ENCODE measurements around the gene KCNG3.
A peak's percentile ranks its signal among the peaks of the same experiment; 100 is the strongest.

The KCNG3 gene, protein sequence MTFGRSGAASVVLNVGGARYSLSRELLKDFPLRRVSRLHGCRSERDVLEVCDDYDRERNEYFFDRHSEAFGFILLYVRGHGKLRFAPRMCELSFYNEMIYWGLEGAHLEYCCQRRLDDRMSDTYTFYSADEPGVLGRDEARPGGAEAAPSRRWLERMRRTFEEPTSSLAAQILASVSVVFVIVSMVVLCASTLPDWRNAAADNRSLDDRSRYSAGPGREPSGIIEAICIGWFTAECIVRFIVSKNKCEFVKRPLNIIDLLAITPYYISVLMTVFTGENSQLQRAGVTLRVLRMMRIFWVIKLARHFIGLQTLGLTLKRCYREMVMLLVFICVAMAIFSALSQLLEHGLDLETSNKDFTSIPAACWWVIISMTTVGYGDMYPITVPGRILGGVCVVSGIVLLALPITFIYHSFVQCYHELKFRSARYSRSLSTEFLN

DNA sequence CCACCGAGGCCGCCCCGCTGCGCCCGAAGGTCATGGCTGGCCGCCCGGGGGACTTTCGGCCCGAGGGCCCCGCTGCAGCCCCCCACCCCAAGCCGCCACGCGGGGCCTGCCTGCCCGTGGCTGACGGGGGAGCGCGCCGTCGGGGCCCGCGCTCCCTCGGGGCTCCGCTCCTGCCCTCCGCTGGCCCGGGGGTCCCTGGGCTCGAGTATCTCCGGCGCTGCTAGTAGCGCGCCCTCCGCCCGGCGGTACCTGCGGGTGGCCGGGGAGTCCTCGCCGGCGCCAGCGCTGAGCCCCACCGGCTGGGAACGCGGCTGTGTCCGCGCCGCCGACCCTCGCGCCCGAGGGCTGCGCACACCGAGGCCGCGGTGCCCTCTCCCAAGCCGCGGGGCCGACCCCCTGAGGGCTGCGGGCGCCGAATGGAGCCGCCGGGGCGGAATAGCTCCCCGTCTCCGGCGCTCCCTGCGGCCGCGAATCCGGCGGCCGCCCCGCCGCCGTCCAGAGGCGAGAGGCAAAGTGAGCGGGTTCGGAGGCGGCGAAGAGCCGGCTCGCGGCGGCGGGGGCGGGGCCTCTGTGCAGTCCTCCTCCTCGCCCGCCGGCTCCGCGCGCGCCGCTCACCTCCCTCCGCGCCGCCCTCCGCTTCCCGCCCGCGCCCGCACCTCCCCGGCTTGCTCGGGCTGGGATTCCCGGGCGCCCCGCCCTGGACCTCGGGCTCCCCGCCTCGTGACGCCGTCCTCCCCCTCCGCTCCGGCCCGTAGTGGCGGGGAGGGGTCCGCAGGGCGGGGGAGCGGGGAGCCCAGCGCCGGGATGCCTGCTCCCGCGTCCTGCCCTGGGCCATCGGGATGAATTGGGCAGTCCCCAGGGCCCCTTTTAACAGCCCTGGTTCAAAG lies at the start of gene KCNG3:
Gene KCNG3, minus strand, starts transcription at position 515 of the 887 bp plus-strand sequence. Its CDS starts 481 bp downstream, at position 34.
- no peak for DNase-seq (ENCODE audit: low read depth)

DNA sequence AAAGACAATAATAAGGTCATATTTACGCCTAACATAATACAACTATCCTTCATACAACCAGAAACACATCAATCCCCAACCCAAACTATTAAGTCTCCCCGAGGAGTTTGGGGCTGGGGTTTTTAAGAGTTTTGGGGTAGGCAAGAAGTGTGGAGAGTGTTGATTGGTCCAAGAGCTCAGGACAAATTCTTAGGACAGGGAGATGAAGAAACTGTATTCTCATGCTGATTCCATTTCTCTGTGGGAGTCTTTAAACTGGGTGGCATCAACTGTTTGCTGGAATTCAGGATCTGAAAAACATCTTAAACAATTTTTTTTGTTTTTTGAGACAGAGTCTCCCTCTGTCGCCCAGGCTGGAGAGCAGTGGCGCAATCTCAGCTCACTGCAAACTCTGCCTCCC lies 49.1 kb upstream of the KCNG3 start:
- no peak for DNase-seq (ENCODE audit: low read depth)

DNA sequence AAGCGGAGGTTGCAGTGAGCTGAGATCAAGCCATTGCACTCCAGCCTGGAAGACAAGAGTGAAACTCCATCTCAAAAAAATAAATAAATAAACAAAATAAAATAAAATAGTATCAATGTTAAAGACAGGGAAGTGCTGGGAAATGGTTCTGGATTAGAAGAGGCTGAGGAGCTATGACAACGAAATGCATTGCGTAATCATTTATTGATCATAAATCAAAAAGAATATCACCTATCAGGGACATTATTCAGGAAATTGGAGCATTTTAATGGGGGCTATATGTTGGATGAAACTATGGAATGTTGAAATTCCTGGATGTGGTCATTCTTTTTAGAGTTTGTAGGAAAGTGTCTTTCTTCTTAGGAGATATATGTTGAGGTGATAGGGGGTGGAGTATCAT lies 43.7 kb upstream of the KCNG3 start:
- DNase-seq (ENCODE audit: low read depth) = no peak

DNA sequence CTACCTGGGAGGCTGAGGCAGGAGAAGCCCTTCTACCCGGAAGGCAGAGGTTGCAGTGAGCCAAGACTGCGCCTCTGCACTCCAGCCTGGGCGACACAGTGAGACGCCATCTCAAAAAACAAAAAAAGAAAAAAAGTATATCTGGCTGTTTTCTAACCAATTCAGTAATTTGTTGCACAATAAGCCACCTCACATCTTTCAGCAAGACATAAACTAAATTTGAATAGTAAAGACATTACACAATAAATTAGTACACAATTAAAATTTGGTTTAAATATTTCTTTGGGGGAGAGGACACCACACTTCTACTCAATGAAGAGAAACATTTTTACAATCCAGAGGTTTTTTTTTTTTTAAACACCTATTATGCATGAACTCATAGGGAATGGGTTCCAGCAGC lies 38.6 kb upstream of the KCNG3 start:
- DNase-seq (ENCODE audit: low read depth) = no peak

DNA sequence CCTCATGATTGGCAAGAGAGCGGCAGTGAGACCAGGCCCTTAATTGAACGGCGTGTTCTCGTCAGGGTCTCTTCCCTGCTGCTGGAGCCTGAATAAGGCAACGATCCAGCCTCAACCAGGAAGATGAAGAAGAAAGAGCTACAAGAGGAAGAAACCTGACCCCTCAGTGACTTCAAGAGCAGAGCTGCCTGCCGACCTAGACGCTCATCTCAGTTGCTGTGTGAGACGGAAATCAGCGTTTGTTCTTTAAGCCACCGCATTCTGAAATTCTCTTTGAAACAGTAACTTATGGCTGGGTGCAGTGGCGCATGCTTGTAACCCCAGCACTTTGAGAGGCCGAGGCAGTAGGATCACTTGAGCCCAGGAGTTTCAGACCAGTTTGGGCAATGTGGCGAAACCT lies 29.6 kb upstream of the KCNG3 start:
- DNase-seq (ENCODE audit: low read depth) = no peak

DNA sequence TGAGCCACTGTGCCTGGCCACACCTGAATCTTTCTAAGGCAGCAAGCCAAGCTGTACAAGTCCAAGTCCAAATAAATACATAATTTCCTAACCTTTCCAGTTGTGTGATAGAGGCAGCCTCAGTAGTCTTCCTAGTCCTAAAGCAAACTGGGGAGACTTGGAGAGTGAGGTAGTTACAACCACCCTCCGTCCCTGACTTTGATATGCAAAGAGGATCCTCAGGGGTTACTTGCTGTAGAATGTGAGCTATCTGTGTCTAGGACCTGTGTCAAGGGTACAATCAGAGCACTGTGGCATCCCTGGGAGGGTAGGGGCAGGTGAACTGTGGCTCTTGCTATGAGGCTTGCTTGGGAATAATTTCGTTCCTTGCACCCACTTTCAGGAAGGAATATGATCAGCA lies 28.3 kb upstream of the KCNG3 start:
- DNase-seq (ENCODE audit: low read depth) = no peak

DNA sequence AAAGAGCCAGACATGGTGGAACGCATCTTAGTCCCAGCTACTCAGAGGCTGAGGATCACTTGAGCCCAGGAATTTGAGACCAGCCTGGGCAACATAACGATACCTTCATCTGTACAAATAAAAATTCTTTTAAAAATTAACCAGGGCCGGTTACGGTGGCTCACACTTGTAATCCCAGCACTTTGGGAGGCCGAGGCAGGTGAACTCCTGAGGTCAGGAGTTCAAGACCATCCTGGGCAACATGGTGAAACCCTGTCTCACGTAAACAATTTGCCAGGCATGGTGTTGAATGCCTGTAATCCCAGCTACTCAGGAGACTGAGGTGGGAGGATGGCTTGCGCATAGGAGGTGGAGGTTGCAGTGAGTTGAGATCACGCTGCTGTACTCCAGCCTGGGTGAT lies 25.8 kb upstream of the KCNG3 start:
- DNase-seq (ENCODE audit: low read depth) = no peak

DNA sequence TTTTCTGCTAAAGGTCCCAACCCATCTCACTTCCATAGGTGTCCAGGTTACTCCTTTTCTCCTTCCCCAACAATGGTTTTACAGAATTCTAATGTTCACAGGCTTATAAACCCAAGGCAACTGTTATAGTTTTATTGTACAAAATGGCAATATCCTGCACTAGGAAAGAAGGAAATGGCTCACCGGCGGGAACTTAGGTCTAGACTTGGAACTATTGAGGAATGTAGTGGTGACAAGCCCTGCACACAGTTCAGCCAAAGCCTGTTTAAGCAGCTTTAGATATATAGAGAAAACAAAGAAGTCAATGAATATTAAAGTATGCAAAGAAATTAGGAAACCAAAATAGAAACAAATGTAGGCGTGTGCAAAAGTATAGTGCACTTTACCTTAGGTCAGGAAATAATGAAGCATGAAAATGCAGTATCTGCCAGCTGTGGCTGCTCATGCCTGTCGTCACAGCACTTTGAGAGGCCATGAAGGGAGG lies 22.7 kb upstream of the KCNG3 start:
- DNase-seq (ENCODE audit: low read depth) = no peak

DNA sequence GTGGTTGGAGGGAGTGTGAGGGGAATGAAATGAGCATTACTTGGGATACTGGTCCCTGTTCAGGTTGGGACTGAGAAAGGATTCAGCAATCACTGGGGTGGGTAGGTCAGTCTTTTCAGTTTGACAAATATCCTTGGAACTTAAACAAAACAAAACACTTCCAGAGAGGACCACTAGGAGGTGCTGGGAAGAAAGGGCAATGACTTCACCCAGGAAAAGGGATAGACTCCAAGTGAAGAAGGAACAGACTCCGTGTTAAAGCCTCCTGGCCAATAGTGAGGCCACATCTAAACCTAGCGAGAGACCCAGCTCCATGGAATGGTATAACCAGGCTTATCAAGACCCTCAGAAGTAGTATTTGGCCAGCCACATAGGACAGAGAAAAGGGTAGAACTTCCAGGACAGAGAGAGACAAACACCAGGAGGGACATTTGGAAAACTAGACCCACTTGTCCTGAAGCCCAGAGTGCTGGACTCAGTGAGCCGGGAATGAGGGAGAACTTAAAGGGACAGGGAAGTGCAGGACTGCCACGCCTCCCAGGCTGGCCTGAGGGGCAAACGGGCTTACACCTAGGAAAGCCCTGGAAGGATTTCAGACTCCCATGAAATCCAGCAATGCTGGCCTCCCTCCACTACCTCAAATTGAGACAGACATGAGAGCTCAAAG lies 19.6 kb upstream of the KCNG3 start:
- DNase-seq (ENCODE audit: low read depth) = peak; percentile 20

DNA sequence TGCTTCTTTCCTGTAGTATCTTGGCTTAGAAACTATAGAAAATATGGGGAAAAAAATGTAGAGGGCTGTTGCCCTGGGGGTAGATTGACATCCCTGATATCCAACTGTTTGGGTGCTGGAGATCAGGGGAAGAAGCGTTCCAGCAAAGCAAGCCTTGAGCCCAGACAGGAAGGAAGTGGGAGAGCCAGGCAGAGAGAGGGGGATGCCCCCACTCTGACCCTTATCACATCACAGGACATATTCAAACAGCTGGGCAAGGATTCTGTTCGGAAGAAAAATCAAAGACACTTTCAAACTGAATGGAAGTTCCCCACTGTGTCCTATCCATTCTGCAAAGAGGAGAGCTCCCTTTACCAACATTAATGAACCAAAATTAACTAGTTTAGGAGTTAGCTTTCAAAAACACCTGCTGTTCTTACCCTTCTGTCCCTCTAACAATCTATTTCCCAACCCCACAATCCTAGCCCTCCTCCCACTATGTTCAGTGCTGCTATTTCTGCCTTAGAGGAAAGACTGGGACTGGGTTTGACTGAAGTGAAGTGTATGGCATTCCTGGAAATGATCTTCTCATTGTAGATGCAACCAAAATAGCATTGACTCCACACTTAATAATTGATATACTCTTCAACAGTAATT lies 16.9 kb upstream of the KCNG3 start:
- DNase-seq (ENCODE audit: low read depth) = no peak

DNA sequence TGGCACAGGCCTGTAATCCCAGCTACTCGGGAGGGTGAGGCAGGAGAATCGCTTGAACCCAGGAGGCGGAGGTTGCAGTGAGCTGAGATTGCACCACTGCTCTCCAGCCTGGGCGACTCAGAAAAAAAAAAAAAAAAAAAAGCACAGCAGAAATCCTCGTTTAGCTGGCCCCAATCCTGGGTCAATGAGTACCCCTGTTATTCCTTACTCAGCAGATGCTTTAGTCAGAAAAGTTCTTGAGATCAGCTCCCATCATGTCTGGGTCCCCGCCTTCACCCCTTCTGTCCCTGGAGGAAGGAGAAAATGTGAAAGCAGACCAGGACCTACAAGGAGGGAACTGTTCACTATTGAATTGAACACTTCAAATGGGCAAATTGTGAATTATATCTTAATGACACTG lies 16.4 kb upstream of the KCNG3 start:
- no peak for DNase-seq (ENCODE audit: low read depth)

DNA sequence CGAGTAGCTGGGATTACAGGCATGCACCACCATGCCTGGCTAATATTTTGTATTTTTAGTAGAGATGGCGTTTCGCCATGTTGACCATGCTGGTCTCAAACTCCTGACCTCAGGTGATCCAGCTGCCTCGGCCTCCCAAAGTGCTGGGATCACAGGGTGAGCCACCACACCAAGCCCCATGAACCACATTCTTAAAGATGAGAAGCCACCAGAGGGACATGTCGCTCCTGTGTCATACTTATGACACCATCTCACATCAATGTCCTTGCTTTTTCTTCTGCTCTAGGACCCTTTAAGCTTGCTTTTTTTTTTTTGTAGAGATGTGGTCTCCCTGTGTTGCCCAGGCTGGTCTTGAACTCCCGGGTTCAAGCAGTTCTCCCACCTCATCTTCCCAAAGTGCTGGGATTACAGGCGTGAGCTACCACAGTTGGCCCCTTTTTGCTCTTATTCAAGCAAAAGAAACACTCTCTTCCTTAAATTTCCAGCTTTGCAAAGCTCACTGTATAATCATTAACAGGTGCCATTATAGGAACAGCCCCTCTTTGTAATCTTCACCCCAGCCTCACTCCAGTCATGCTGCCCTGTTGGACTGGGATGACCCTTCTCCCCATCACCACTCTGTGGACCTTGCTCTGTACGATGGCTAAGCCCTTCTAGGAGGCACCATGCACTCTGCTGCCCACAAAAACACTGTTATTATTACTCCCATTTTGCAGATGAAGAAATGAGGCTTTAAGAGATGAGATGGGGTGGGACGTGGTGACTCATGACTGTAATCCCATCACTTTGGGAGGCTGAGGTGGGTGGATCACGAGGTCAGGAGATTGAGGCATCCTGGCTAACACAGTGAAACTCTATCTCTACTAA lies 10.8 kb upstream of the KCNG3 start:
- no peak for DNase-seq (ENCODE audit: low read depth)

DNA sequence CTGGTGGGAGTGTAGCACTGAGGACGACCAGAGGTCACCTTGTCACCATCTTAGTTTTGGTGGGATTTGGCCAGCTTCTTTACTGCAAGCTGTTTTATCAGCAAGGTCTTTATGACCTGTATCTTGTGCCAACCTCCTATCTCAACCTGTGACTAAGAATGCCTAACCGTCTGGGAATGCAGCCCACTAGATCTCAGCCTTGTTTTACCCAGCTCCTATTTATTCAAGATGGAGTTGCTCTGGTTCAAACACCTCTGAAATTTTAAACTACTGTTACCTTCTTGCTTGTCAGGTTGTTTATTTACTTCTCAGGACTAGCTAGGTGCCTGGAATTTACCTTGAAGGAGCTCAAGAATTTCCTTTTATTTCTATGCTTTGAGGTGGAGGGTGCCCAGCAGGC lies 9.5 kb upstream of the KCNG3 start:
- no peak for DNase-seq (ENCODE audit: low read depth)

DNA sequence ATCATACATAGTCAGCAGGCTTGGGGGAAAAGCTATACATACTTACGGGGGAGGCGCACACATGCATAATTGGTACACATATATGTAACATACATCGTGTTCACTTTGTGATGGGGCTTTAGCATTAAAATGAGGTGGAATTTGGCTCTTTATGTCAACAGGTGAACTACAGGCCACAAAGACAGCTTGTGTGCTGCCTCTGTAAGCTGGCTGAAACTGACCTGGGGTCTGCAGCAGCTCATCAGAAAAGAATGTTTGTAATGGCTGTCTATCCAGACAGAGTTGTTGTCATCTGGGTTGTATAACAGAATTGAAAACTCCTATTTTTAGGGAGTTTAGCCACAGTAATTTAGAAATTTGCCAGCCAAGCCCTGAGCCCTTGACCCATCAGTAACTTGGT lies 4.7 kb upstream of the KCNG3 start:
- DNase-seq (ENCODE audit: low read depth) = no peak

DNA sequence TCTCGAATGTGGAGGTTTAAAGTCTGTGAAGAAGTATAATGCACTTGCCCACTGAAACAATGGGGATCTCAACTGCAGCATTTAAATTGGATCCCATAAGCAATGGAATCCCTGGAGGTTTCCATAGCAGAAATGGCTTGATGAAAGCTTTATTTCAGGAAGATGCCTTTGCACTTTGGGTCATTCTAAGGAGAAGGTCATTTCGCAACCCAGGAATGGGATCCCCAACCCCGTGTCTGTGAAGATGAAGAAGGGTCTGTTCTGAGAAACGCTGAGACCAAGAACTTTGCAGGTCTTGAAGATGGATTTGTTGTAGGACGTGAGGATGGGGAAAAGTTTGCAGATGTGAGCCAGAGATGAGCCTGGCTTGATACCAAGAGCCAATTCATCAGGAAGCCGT lies 1.8 kb upstream of the KCNG3 start:
- no peak for DNase-seq (ENCODE audit: low read depth)

DNA sequence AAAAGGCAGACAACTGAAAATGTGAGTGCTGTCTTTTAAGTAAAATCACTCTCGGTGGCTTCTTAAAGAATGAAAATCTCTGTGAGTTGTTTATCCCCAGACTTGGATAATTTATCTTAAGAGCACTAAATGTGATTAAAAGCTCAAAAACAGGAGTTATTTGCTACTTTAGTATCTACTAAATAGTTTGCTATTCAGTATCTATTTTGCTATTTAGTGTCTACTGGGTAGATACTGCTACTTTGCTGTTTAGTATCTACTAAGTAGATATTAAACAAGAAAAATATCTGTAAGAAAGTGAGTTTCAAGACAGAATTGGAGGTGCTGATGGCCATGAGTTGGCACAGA lies 1.4 kb upstream of the KCNG3 start:
- DNase-seq (ENCODE audit: low read depth) = no peak

DNA sequence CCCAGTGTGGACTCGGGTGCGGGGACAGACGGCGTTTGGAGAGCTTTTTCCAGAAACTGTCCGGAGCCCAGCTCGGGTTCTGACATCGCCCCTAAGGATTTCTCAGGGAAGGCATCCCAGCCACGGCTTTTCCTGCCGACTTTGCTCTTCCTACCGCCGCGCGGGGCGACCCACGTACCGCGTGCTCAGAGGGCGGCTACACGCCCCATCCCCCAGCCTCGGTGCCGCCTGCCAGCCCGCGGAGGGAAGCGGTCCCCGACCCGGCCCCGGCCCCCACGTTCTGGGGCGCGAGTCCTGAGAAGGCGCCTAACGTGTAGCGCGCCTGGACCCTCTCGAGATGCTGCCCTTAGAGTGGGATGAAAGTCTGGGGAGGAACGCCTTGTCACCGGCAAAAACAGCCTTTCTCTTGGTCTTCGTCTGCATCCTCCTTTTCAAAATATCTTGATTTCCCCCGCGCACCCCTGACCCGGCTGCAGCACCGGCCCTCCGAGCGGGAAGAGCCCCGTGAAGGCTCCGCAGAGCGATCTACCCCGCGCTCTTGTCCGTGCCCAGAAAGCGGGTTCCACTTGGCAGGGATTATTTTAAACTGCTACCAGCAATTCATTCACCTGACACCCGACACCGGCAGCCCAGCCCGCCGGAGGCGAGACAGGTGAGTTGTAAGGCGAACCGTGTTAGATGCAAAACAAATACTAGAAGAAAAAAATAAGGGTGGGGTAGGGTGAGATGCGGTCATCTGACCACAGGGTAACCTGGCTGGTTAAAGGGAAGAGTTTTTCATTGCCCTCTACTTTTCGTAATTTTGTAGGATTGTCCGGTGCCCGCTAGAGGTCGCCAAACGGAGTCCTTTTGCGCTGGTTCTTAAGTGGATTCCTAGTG lies 812 bp upstream of the KCNG3 start:
- DNase-seq (ENCODE audit: low read depth) = no peak

DNA sequence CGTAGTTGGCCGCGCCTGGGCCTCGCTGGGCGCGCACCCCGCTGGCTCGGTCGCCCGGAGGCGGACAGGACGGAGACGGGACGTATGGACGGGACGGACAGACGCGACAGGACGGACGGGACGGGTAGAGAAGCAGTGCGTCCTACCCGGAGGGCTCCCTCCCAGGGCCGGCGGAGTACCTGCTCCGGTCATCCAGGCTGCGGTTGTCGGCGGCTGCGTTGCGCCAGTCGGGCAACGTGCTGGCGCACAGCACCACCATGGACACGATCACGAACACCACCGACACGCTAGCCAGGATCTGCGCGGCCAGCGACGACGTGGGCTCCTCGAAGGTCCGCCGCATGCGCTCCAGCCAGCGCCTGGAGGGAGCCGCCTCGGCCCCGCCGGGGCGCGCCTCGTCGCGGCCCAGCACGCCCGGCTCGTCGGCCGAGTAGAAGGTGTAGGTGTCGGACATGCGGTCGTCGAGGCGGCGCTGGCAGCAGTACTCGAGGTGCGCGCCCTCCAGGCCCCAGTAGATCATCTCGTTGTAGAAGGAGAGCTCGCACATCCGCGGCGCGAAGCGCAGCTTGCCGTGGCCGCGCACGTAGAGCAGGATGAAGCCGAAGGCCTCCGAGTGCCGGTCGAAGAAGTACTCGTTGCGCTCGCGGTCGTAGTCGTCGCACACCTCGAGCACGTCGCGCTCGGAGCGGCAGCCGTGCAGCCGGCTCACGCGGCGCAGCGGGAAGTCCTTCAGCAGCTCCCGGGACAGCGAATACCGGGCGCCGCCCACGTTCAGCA lies 903 bp downstream of the KCNG3 start:
- DNase-seq (ENCODE audit: low read depth) = no peak

DNA sequence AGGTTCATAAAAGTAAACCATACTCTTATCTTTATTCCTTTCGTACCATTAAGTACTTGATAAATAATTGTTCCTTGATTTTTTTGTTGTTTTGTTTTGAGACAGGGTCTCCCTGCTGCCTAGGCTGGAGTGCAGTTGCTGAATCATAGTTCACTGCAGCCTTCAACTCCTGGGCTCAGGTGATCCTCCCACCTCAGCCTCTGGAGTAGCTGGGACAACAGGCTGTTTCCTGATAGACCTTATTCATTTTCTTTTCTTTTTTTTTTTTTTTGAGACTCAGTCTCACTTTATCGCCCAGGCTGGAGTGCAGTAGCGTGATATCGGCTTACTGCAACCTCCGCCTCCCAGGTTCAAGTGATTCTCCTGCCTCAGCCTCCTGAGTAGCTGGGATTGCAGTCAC lies 5.5 kb downstream of the KCNG3 start:
- no peak for DNase-seq (ENCODE audit: low read depth)
